Midbrain (tissue), 1 donor: ENCODE measurements around the gene MFF.
"Not testable (repeated sequence)": the region's sequence is repeated elsewhere in the genome, so short reads cannot be mapped to it uniquely, and the experiment has no call there.

Experiments
- DNase-seq: peaks from one replicate; lab custom pipeline; 2025; lab: John Stamatoyannopoulos, UW

The MFF gene

GRCh38 chr2:227377467-227378351 is 52.7 kb downstream of the MFF start:
- DNase-seq, result no peak

- no peak for DNase-seq
Measured at GRCh38 chr2:227378371-227378782, 53.3 kb downstream of the MFF start.

GRCh38 chr2:227379095-227379494 is 54.0 kb downstream of the MFF start, which contains the start of gene TM4SF20:
Gene TM4SF20 (minus strand): TSS chr2:227379306. CDS start chr2:227379268, 38 bp downstream.
- DNase-seq, result no peak

GRCh38 chr2:227382241-227382835 is 57.3 kb downstream of the MFF start:
- not testable (repeated sequence) for DNase-seq

GRCh38 chr2:227383686-227384085 is 58.6 kb downstream of the MFF start:
- DNase-seq, result no peak

- no peak for DNase-seq
Measured at GRCh38 chr2:227386630-227387029, 61.6 kb downstream of the MFF start.

GRCh38 chr2:227387583-227387982 is 62.5 kb downstream of the MFF start, which contains the start of gene SCYGR1:
Gene SCYGR1 (minus strand): TSS chr2:227387949. CDS start chr2:227387949, 0 bp downstream.
- not testable (repeated sequence) for DNase-seq

GRCh38 chr2:227388537-227389011 is 63.5 kb downstream of the MFF start:
- DNase-seq, result no peak

- DNase-seq, result no peak
Measured at GRCh38 chr2:227389231-227389630, 64.2 kb downstream of the MFF start.

- no peak for DNase-seq
Measured at GRCh38 chr2:227389661-227390060, 64.6 kb downstream of the MFF start.

GRCh38 chr2:227390468-227391256 is 65.6 kb downstream of the MFF start:
- no peak for DNase-seq

- no peak for DNase-seq
Measured at GRCh38 chr2:227394401-227394800, 69.3 kb downstream of the MFF start.

- no peak for DNase-seq
Measured at GRCh38 chr2:227395556-227395955, 70.5 kb downstream of the MFF start.

- DNase-seq, result no peak
Measured at GRCh38 chr2:227397562-227397961, 72.5 kb downstream of the MFF start.

- DNase-seq, result no peak
Measured at GRCh38 chr2:227398684-227399670, 73.9 kb downstream of the MFF start.

- no peak for DNase-seq
Measured at GRCh38 chr2:227401550-227401949, 76.5 kb downstream of the MFF start.

GRCh38 chr2:227402321-227402720 is 77.3 kb downstream of the MFF start:
- DNase-seq, result no peak

GRCh38 chr2:227402959-227403358 is 77.9 kb downstream of the MFF start:
- DNase-seq, result no peak

- no peak for DNase-seq
Measured at GRCh38 chr2:227404585-227405271, 79.7 kb downstream of the MFF start.
